ENCODE results near the gene WNT10A. TPM values are rescaled to one million over a fixed set of nuclear protein-coding genes. Genes with fewer than 3 reads are reported as not detected.

Gene WNT10A
- total RNA-seq, 3 donors from 2014 or later: 1.4 to 2.7 (median 2.3) TPM

DNA sequence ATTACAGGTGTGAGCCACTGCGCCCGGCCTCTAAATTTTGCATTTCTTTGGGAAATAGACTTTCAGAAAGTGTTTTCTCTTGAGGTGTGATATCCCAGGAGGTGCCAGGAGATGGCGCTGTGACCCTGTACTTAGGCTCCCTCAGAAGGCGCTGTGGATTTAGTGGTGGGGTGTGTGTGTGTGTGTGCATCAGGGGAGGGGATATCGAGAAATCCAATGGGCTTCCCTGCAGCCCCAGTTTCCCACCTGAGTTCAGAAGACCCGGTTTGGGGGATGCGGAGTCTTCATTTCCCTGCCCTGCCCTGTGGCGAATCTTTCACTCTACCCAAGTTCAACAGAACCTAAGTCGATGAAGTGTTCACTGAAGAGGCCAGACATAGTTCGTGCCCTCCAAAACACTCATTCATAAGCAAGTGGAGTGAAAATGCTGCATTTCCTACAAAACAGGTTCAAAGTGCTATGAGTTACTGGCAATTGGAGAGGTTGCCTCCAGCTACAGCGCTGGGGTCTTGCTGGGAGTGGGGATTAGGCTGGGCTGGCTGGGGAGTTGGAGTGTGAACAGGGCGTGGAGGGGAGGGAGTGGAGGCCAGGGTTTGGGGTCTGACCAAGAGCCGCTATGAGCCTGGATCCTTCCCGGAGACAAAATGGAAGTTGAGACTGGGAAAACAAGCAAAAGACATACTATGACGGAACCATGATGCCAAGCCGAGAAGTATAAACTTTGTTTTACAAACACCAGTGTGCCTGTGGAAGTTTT, 27.6 kb upstream of the WNT10A start:
- no peak overlapping the region for H3K4me3 Mint-ChIP-seq
- H3K9me3 Mint-ChIP-seq: no peaks in the 10 kb centered on the region
- ATAC-seq: peak; percentile 58 to 76
- H3K27me3 Mint-ChIP-seq (ENCODE audit: low read depth): peaks cover 66% of the 10 kb centered on the region
- DNase-seq: peak; percentile 62
- no peaks in the 10 kb centered on the region for H3K4me1 Mint-ChIP-seq (ENCODE audit: low read depth)
- H3K36me3 Mint-ChIP-seq (ENCODE audit: insufficient read depth): no peaks in the 10 kb centered on the region

DNA sequence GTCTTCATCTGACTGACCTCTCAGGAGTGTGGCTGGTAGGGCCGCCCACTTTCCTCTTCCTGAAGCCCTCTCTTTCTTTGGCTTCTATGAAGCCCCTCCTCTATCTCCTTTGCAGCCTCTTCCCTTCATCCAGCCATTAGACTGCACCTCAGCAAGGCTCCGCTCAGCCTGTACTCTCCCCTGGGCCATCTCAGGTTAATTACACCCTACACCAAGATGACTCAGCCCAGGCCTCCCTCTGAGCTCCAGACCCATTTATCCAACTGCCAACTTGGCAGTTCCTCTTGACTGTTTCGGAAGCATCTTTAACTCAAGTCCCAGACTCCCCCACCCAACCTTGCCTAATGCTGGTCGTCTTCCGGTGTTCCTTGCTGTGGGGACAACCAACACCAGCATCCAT, 26.9 kb upstream of the WNT10A start:
- H3K9me3 Mint-ChIP-seq: no peaks in the 10 kb centered on the region

DNA sequence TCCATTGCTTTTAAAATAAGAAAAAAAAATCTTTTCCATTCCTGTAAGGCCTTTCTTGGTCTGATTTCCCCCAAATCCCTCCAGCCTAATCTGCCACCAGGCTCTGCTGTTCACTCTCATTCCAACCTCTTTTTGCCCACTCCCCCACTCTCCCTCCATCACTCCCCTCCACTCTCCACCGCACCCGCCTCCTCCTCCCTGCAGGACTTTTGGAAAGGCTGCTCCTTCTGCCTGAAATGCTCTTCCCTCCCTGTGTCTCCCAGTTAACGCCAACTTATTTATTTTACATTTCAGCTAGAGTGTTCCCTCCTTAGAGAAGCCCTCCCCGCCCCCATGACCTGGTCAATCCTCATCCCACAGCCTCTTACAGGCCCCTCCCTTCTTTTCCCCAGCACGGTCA, 25.8 kb upstream of the WNT10A start:
- H3K4me1 Mint-ChIP-seq (ENCODE audit: low read depth): peaks cover 4% of the 10 kb centered on the region
- H3K4me3 Mint-ChIP-seq: no peak overlapping the region
- ATAC-seq: no peak
- no peak for DNase-seq
- no peaks in the 10 kb centered on the region for H3K36me3 Mint-ChIP-seq (ENCODE audit: insufficient read depth)
- H3K9me3 Mint-ChIP-seq: no peaks in the 10 kb centered on the region
- peaks cover 76% of the 10 kb centered on the region for H3K27me3 Mint-ChIP-seq (ENCODE audit: low read depth)

More for the DNA sequence above, 26.9 kb upstream of the WNT10A start:
- ATAC-seq (no peak), DNase-seq (no peak)
- Mint-ChIP-seq H3K27me3 (ENCODE audit: low read depth) (peaks cover 73% of the 10 kb centered on the region), H3K4me1 (ENCODE audit: low read depth) (no peaks in the 10 kb centered on the region), H3K4me3 (no peak overlapping the region), H3K36me3 (ENCODE audit: insufficient read depth) (no peaks in the 10 kb centered on the region)

DNA sequence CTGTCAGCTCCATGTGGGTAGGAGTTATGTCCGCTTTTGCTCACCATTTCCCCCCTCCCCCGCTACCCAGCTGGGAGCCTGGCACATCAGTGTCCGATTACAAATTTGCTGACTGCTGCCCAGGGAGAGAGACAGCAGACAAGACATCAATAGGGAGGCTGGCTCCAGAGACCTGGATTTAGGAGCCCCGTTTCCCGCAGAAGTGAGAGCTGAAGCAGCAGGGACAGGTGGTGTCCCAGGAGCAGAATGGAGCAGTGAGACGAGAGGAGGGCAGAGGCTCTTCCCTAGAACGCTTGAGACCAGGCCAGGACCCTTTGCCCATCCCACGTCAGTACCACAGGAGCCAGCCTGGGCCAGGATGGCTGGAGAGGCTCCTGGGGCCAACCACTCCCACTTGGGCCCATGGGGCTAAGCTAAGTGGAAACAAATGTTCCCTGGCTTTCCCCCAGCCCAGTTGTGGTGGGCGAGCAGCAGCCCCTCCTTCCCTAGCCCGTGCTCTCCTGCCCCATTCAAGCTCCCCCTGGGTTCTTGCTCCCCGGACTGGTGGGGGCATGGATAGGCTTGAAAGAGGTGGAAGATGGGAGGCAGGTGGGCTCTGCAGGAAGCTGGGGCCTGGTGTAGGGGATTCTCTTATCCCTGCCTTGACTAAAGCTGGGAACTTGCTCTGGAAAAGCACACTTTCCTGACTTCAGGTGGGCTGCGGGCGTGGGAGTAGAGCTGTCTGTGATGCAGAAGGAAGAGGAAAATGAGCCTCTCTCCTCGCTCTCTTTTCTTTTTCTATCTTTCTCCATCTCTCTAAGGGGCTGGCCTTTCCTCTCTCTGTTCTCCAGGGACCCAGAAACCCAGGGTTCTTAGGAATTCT, 25.1 kb upstream of the WNT10A start:
- Mint-ChIP-seq H3K4me1 (ENCODE audit: low read depth) (peaks cover 10% of the 10 kb centered on the region), H3K36me3 (ENCODE audit: insufficient read depth) (no peaks in the 10 kb centered on the region), H3K4me3 (no peak overlapping the region), H3K27me3 (ENCODE audit: low read depth) (peaks cover 76% of the 10 kb centered on the region), H3K9me3 (no peaks in the 10 kb centered on the region)
- DNase-seq: no peak
- ATAC-seq: no peak

DNA sequence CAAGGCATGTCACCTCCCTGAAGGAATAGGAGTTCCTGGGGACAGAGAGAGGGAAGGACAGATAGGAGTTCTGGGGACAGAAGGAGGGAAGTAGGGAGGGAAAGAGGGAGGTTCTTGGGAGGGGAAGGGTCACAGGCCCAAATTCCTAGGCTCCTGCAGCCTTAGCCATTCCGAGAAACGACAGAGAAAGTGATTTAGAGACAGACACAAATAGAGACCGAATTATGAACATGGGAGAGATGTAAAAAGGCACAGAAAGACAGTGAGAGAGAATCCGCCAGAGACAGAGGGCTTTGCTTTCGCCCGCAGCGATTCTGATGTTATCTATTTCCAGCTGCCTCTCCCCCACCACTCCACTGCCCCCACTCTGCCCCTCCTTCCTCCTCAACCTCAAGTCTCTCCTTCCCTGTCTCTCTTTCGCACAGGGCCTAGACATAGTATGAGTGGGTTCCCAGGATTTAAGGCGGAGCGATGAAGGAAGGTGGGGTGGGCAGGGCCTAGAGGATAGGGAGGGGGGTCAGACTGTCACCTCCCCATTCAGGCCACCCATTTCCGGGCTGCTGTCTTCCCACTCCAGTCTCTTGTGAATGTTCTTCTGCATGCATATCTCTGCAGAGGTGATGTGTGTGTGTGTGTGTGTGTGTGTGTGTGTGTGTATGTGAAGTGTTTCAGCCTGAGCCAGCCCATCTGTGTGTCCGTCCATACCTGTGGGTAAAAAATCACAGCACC, 24.3 kb upstream of the WNT10A start:
- no peak overlapping the region for H3K4me3 Mint-ChIP-seq
- DNase-seq: no peak
- H3K9me3 Mint-ChIP-seq: no peaks in the 10 kb centered on the region
- H3K36me3 Mint-ChIP-seq (ENCODE audit: insufficient read depth): no peaks in the 10 kb centered on the region
- peaks cover 16% of the 10 kb centered on the region for H3K4me1 Mint-ChIP-seq (ENCODE audit: low read depth)
- ATAC-seq: no peak
- peaks cover 75% of the 10 kb centered on the region for H3K27me3 Mint-ChIP-seq (ENCODE audit: low read depth)

DNA sequence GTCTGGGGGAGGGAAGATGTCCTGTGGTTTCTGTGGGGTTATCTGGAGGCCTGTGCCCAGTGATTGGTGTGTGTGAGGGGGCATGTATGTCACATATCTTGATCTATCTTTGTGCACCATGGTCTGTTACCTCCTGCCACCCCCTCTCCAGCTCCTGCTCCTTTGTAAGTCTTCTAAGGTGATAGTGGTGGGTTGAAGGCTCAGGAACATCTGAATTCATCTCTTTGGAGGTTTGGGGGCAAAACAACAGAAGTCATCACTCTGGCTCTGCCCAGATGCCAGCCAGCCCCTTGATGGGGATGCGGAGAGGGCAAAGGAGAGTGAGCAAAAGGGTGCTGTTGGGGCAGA, 23.8 kb upstream of the WNT10A start:
- ATAC-seq: no peak
- Mint-ChIP-seq H3K4me3 (no peak overlapping the region), H3K9me3 (no peaks in the 10 kb centered on the region), H3K36me3 (ENCODE audit: insufficient read depth) (no peaks in the 10 kb centered on the region), H3K27me3 (ENCODE audit: low read depth) (peaks cover 80% of the 10 kb centered on the region), H3K4me1 (ENCODE audit: low read depth) (peaks cover 16% of the 10 kb centered on the region)
- DNase-seq: no peak

DNA sequence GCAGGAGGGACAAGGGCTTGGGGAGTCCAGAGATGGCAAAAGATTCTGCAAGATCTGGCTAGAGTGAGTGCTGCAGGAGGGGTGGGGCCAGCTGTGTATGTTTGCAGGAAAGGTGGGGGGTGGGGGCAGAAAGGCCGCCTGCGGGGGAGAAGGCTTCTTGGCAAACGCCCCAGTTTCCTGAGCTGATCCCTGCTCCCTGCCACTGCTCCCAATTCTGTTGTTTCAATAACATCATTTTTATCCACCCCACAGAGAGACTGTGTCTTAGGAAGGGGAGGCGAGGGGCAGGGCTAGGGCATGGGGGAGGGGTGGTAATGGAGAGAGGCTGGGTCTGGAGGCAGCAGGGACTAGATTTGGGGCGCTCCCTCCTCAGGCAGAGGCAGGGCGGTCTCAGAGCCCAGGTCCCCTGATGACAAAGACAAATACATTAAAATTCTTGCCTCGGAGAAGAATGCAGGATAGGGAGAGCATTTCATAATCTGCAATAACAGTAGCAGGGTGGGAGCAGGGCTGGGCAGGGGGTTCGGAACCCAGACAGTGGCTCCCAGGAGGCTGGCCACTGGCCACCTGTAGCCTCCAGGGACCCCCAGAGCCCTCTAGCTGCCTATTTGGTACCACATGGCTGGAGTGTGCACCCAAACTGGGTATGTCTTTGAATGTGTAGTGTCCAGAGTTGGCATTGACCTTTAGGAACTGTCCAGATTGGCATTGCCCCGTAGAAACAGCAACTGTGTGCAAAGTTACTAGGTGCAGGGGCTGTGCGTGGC, 23.1 kb upstream of the WNT10A start:
- DNase-seq (no peak), ATAC-seq (no peak)
- H3K36me3 Mint-ChIP-seq (ENCODE audit: insufficient read depth): no peaks in the 10 kb centered on the region
- H3K4me1 Mint-ChIP-seq (ENCODE audit: low read depth): peaks cover 16% of the 10 kb centered on the region
- peaks cover 83% of the 10 kb centered on the region for H3K27me3 Mint-ChIP-seq (ENCODE audit: low read depth)
- no peak overlapping the region for H3K4me3 Mint-ChIP-seq
- no peaks in the 10 kb centered on the region for H3K9me3 Mint-ChIP-seq

DNA sequence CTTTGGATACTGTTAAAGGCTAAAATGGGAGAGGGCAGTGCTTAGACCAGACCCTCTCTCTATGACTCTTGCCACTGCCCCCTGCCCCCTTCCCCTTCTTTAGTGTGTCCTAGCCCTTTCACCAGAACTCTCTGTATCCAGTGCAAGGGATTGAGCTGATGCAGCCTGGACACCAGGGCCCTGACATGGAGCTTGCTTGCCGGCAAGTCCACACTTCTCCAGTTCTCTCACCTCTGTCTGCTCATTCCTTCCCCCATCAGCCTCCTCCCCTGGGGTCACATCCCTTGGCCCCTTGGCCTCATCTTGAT, 22.6 kb upstream of the WNT10A start:
- no peaks in the 10 kb centered on the region for H3K9me3 Mint-ChIP-seq
- peaks cover 16% of the 10 kb centered on the region for H3K4me1 Mint-ChIP-seq (ENCODE audit: low read depth)

DNA sequence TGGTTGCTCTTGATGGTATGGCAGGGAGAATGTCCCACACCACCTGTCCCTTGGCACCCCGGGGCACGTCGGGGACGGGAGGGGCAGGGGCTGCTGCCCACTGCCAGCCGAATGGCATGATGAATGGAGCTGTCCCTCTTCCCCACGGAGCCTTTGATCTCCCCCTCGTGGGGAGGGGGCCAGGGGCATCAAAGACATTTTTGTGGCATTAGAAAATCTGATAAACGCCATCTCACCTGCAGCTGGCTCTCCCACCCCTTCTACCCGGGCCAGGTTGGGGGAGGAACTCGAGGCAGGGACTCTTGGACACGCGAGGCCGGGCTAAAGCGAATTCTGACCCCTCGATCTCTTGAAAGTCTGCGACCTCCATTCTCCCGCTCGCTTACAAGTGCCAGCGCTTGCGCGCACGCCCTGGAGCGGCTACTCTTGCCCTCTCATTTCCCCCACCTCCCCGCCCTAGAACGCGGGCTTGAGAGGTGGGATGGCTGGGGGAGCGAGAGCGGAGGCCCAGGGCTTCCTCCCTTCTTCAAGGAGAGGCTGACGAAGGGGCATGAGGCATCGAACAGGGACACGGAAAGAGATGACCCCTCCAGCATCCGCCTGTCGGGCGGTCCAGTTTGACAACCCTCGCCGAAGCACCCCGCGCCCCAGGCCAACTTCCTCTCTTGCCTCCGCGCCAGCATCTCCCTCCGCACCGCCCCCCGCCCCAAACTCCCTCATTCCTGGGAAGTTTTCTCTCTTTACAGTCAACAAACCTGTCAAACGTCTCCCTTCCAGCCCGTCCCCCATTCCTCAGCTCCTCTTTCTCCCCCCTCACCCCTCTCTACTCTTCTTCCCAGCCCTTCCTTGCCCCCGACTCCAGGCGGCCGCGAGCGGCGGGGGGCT, 21.7 kb upstream of the WNT10A start:
- Mint-ChIP-seq H3K36me3 (ENCODE audit: insufficient read depth) (no peaks in the 10 kb centered on the region), H3K4me3 (peak overlapping the region; percentile 60), H3K4me1 (ENCODE audit: low read depth) (peaks cover 16% of the 10 kb centered on the region), H3K9me3 (no peaks in the 10 kb centered on the region), H3K27me3 (ENCODE audit: low read depth) (peaks cover 84% of the 10 kb centered on the region)
- ATAC-seq: no peak
- DNase-seq: no peak

More for the DNA sequence above, 22.6 kb upstream of the WNT10A start:
- H3K4me3 Mint-ChIP-seq: no peak overlapping the region
- DNase-seq (no peak), ATAC-seq (no peak)
- H3K36me3 Mint-ChIP-seq (ENCODE audit: insufficient read depth): no peaks in the 10 kb centered on the region
- peaks cover 84% of the 10 kb centered on the region for H3K27me3 Mint-ChIP-seq (ENCODE audit: low read depth)

DNA sequence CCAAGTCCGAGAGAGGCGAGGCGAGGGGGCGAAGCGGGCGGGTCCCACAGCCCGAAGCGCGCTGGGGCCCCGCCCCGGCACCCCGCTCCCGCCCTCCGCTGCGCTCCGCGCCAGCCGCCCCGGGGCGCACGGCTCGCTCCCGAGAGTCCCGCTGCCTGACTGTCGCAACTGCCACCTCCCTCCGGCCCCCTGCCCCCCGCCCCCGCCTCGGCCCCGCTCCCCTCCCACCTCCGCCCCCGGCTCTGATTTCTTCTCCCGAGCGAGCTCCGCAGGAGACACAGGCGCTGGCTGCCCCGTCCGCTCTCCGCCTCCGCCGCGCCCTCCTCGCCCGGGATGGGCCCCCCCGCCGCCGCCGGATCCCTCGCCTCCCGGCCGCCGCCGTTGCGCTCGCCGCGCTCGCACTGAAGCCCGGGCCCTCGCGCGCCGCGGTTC, 21.1 kb upstream of the WNT10A start, which contains the start of gene WNT6:
WNT6 (plus strand) TSS at position 250 of the 432 bp plus-strand sequence. CDS start 233 bp downstream, outside the sequence.
- peak; percentile 47 to 72 for ATAC-seq

DNA sequence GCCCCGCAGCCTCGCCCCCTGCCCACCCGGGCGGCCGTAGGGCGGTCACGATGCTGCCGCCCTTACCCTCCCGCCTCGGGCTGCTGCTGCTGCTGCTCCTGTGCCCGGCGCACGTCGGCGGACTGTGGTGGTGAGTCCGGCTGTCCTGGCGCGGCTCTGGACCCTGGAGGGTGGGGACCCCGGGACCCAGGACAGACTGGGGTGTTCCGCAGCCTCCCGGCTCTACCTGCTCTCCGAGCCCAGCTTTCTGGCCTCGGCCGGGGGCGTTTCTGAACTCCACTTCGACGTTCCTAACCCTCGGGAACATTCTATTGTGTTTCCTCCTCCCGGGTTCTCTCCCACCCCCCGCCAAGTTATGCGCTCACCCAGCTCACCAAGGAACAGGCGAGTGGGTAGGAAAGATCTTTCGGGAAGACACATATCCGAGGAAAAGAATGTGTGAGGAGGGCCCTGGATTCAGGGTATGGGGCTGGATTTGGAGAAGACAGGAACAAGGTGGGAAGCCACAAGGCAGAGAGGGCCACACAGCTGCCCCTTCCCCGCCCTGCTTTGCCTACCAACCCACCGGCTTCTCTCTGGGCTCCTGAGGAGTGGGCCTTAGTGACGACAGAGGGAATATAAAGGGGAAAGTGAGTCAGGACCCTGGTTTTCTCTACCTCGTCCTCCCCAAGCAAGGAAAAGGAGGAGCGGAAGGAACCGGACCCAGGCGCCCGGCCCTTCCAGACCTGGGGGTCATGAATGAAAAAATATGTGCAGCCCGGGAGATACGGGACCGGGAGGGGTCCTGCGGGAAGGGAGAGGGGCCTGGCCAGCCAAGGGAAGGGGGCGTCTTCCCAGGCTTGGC, 20.4 kb upstream of the WNT10A start:
- H3K27me3 Mint-ChIP-seq (ENCODE audit: low read depth): peaks cover 81% of the 10 kb centered on the region
- peaks cover 16% of the 10 kb centered on the region for H3K4me1 Mint-ChIP-seq (ENCODE audit: low read depth)
- ATAC-seq: no peak
- H3K36me3 Mint-ChIP-seq (ENCODE audit: insufficient read depth): no peaks in the 10 kb centered on the region
- no peak for DNase-seq
- H3K9me3 Mint-ChIP-seq: no peaks in the 10 kb centered on the region
- peak overlapping the region; percentile 53 for H3K4me3 Mint-ChIP-seq

More for the DNA sequence above, 21.1 kb upstream of the WNT10A start, which contains the start of gene WNT6:
- peaks cover 16% of the 10 kb centered on the region for H3K4me1 Mint-ChIP-seq (ENCODE audit: low read depth)
- H3K9me3 Mint-ChIP-seq: no peaks in the 10 kb centered on the region
- DNase-seq: no peak
- peaks cover 82% of the 10 kb centered on the region for H3K27me3 Mint-ChIP-seq (ENCODE audit: low read depth)
- peak within 1 kb of the TSS; percentile 60 for H3K4me3 Mint-ChIP-seq
- no peaks in the 10 kb centered on the region for H3K36me3 Mint-ChIP-seq (ENCODE audit: insufficient read depth)

DNA sequence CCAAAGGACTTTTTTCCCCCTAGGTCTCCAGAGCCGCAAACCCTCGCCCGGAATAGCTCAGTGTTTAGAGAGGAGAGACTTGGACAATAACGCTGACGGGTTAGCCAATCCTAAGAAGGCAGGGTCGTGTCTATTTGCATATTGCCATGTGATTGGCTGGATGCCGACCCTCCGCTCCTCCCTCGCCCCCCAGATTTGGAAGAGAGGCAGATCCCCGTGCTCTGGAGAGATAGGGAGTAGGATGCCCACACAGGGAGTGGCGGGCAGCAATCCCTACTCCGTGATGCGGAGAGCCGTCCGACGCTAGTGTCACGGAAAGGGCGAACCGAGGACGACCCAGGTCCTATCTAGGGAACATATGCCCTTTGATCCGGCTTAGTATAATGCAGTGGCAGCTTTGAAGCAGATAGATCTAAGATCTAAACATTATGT, 19.7 kb upstream of the WNT10A start:
- DNase-seq (no peak), ATAC-seq (peak; percentile 36 to 53)
- H3K4me3 Mint-ChIP-seq: no peak overlapping the region
- no peaks in the 10 kb centered on the region for H3K36me3 Mint-ChIP-seq (ENCODE audit: insufficient read depth)
- no peaks in the 10 kb centered on the region for H3K9me3 Mint-ChIP-seq
- H3K4me1 Mint-ChIP-seq (ENCODE audit: low read depth): peaks cover 16% of the 10 kb centered on the region
- H3K27me3 Mint-ChIP-seq (ENCODE audit: low read depth): peaks cover 74% of the 10 kb centered on the region
